ENCODE results near the gene LIF. TPM values are rescaled to one million over a fixed set of nuclear protein-coding genes. Genes with fewer than 3 reads are reported as not detected.

Gene LIF
- total RNA-seq, 2 donors from 2014 or later = 0.31 to 0.77 TPM

GRCh38 chr22:30241576-30242371 is 4.8 kb downstream of the LIF start:
- H3K9ac ChIP-seq (ENCODE audit: extremely low read depth, low read length, poor library complexity, severe bottlenecking) = no peak overlapping the region
- DNase-seq = no peak

GRCh38 chr22:30240541-30241417 is 5.8 kb downstream of the LIF start:
- DNase-seq = no peak
- TF ChIP-seq CTCF (conservative IDR thresholded peaks at IDR 0.05) = no peak
- H3K27me3 ChIP-seq (ENCODE audit: control insufficient read depth, insufficient read depth, low read length, poor library complexity, severe bottlenecking) = peaks cover 19% of the 10 kb centered on the region
- Mint-ChIP-seq H3K27me3 (ENCODE audit: insufficient read depth) (peaks cover 19% of the 10 kb centered on the region), H3K9me3 (no peaks in the 10 kb centered on the region), H3K4me3 (no peak overlapping the region), H3K36me3 (ENCODE audit: low read depth) (no peaks in the 10 kb centered on the region), H3K4me1 (peaks cover 20% of the 10 kb centered on the region), H3K27ac (no peak overlapping the region)
- no peak overlapping the region for H3K27ac ChIP-seq (ENCODE audit: low read depth, low read length)
- no peak overlapping the region for H3K9ac ChIP-seq (ENCODE audit: extremely low read depth, low read length, poor library complexity, severe bottlenecking)
- no peaks in the 10 kb centered on the region for H3K36me3 ChIP-seq (ENCODE audit: control insufficient read depth, insufficient read depth, low read length)
- H3K4me3 ChIP-seq (ENCODE audit: low read length) = no peak overlapping the region
- no peaks in the 10 kb centered on the region for H3K9me3 ChIP-seq (ENCODE audit: control insufficient read depth, low read length)
- no peaks in the 10 kb centered on the region for H3K4me1 ChIP-seq (ENCODE audit: control insufficient read depth, insufficient read depth, low read length)
- 88 to 99% methylated on average over 9 to 24 of the region's 24 CpGs for WGBS, 2 experiments (ENCODE audit: insufficient coverage in 1 of 2, insufficient read length in 1 of 2)

More at GRCh38 chr22:30241576-30242371, 4.8 kb downstream of the LIF start:
- Mint-ChIP-seq H3K4me3 (no peak overlapping the region), H3K36me3 (ENCODE audit: low read depth) (no peaks in the 10 kb centered on the region), H3K27ac (no peak overlapping the region), H3K27me3 (ENCODE audit: insufficient read depth) (peaks cover 26% of the 10 kb centered on the region), H3K4me1 (peaks cover 13% of the 10 kb centered on the region), H3K9me3 (no peaks in the 10 kb centered on the region)
- Histone ChIP-seq H3K36me3 (ENCODE audit: control insufficient read depth, insufficient read depth, low read length) (no peaks in the 10 kb centered on the region), H3K27ac (ENCODE audit: low read depth, low read length) (no peak overlapping the region), H3K27me3 (ENCODE audit: control insufficient read depth, insufficient read depth, low read length, poor library complexity, severe bottlenecking) (peaks cover 29% of the 10 kb centered on the region), H3K4me3 (ENCODE audit: low read length) (no peak overlapping the region), H3K9me3 (ENCODE audit: control insufficient read depth, low read length) (no peaks in the 10 kb centered on the region), H3K4me1 (ENCODE audit: control insufficient read depth, insufficient read depth, low read length) (no peaks in the 10 kb centered on the region)
- WGBS, 2 experiments (ENCODE audit: insufficient coverage in 1 of 2, insufficient read length in 1 of 2) = 86 to 89% methylated on average over 3 to 13 of the region's 15 CpGs
- no peak for TF ChIP-seq CTCF (conservative IDR thresholded peaks at IDR 0.05)

- H3K4me3 ChIP-seq (ENCODE audit: low read length) = no peak overlapping the region
- Mint-ChIP-seq H3K4me3 (no peak overlapping the region), H3K36me3 (ENCODE audit: low read depth) (no peaks in the 10 kb centered on the region), H3K27ac (no peak overlapping the region), H3K4me1 (peaks cover 19% of the 10 kb centered on the region), H3K9me3 (no peaks in the 10 kb centered on the region), H3K27me3 (ENCODE audit: insufficient read depth) (peaks cover 11% of the 10 kb centered on the region)
- WGBS, 2 experiments (ENCODE audit: insufficient coverage in 1 of 2, insufficient read length in 1 of 2) = 93 to 100% methylated on average over 6 to 15 of the region's 17 CpGs
- peaks cover 3% of the 10 kb centered on the region for H3K4me1 ChIP-seq (ENCODE audit: control insufficient read depth, insufficient read depth, low read length)
- H3K36me3 ChIP-seq (ENCODE audit: control insufficient read depth, insufficient read depth, low read length) = no peaks in the 10 kb centered on the region
- no peak overlapping the region for H3K27ac ChIP-seq (ENCODE audit: low read depth, low read length)
- peaks cover 9% of the 10 kb centered on the region for H3K27me3 ChIP-seq (ENCODE audit: control insufficient read depth, insufficient read depth, low read length, poor library complexity, severe bottlenecking)
- H3K9me3 ChIP-seq (ENCODE audit: control insufficient read depth, low read length) = no peaks in the 10 kb centered on the region
- DNase-seq = no peak
- H3K9ac ChIP-seq (ENCODE audit: extremely low read depth, low read length, poor library complexity, severe bottlenecking) = no peak overlapping the region
- no peak for TF ChIP-seq CTCF (conservative IDR thresholded peaks at IDR 0.05)
Observed at GRCh38 chr22:30239488-30240405, 6.8 kb downstream of the LIF start.

Data from endodermal cell (in vitro differentiated cells).